RWPE1 (cell line): ENCODE results near the gene CLPTM1L.

Source experiments
- CTCF ChIA-PET: fragments of 350-600 bp; sonication (Branson Sonifier 250); formaldehyde crosslinking; extraction: SDS; loops from one replicate; lab custom pipeline; 2021; lab: Yijun Ruan, JAX
- POLR2A ChIA-PET: fragments of 400-600 bp; formaldehyde crosslinking; extraction: SDS; loops from one replicate; lab custom pipeline; 2020; ENCODE audit warnings: antibody characterized with exemption; ENCODE audit not compliant: low non-redundant PET; lab: Yijun Ruan, JAX
- DNase-seq: peaks from one replicate; pipeline ENCODE4 v3.0.0; 2012; ENCODE audit warnings: low spot score
- H3K27ac ChIP-seq: fragments of 450-650 bp; 2 replicates; pipeline ENCODE4 v1.5.1; 2017
- TF ChIP-seq, protein P1 (sequence below): fragments of 450-650 bp; conservative IDR thresholded peaks from 2 replicates; pipeline ENCODE4 v1.5.1; 2017; ENCODE audit warnings: low read depth, mild to moderate bottlenecking

Gene CLPTM1L

DNA sequence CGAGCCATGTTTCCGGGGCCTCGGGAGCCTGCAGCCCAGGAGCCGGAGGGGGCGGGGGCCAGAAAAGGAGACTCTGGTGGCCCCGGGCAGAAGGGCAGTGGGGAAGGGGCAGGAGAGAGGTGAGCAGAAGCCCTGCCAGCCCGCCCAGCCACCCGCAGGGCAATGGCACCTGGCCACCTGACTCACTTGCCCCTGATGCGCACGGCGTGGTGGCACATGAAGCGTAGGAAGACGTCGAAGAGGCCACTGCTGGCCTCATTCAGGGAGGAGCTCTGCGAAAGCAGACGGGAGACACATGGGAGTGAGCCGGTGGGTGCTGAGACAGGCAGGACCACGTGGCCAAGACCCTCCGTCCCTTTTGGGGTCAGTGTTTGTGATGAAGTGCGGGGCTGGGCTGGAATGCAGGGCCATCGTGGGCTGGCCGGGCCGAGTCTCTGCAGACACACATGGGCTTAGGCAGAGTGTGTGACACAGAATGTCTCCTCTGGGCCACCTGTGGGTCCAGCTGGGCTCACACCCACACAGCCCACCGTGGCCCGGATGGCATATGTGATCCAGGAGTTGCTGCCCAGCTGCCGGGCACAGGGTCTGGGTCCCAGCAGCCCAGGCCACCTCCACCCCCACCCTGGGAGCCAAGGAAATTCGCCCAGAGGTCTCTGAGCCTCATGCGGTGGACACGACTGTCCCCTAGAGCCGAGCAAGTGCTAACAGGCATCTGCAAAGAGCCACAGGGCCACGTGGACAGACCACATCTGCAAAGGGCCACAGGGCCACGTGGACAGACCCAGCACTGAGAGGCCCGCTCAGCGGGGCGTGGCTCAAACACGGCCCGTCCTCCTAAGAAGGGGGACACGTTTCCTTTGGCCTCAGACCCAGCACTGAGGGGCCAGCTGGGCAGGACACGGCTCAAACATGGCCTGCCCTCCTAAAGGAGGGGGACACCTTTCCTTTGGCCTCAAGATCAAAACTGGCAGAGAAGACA, 73.7 kb downstream of the CLPTM1L start:
- ChIA-PET CTCF (interaction anchor here (0.7 kb wide), 1 partner anchor 253 kb away, joined by 3 read pairs; the partner anchor contains the start of gene LPCAT1), POLR2A (no interaction called here)
- TF ChIP-seq, protein P1, sequence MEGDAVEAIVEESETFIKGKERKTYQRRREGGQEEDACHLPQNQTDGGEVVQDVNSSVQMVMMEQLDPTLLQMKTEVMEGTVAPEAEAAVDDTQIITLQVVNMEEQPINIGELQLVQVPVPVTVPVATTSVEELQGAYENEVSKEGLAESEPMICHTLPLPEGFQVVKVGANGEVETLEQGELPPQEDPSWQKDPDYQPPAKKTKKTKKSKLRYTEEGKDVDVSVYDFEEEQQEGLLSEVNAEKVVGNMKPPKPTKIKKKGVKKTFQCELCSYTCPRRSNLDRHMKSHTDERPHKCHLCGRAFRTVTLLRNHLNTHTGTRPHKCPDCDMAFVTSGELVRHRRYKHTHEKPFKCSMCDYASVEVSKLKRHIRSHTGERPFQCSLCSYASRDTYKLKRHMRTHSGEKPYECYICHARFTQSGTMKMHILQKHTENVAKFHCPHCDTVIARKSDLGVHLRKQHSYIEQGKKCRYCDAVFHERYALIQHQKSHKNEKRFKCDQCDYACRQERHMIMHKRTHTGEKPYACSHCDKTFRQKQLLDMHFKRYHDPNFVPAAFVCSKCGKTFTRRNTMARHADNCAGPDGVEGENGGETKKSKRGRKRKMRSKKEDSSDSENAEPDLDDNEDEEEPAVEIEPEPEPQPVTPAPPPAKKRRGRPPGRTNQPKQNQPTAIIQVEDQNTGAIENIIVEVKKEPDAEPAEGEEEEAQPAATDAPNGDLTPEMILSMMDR = no peak
- H3K27ac ChIP-seq = no peak overlapping the region
- DNase-seq = no peak

GRCh38 chr5:1270426-1270825, 74.5 kb downstream of the CLPTM1L start:
- CTCF ChIA-PET = no interaction called here
- no peak for DNase-seq
- POLR2A ChIA-PET = no interaction called here
- H3K27ac ChIP-seq = no peak overlapping the region
- TF ChIP-seq, protein P1 = no peak

- POLR2A ChIA-PET = no interaction called here
- no peak for DNase-seq
- CTCF ChIA-PET = no interaction called here
- TF ChIP-seq, protein P1 = no peak
- no peak overlapping the region for H3K27ac ChIP-seq
These were observed 76.2 kb downstream of the CLPTM1L start for GRCh38 chr5:1268666-1269065.

GRCh38 chr5:1268056-1268455, 76.8 kb downstream of the CLPTM1L start:
- TF ChIP-seq, protein P1 = no peak
- POLR2A ChIA-PET = no interaction called here
- no peak overlapping the region for H3K27ac ChIP-seq
- DNase-seq = no peak
- CTCF ChIA-PET = interaction anchor here (0.6 kb wide), 1 partner anchor 1581 kb away, joined by 3 read pairs; no protein-coding TSS in a partner anchor
